OCI-LY1 (cell line): ENCODE results near the gene HDAC9.

ENCODE experiments used
- H2AFZ ChIP-seq: fragments of 200-600 bp; sonication (generic), shearing (Covaris generic); 2 replicates; pipeline ENCODE4 v1.6.0; 2014; ENCODE audit warnings: antibody characterized with exemption, mild to moderate bottlenecking, low read length
- H3F3A ChIP-seq: fragments of 200-600 bp; sonication (generic), shearing (Covaris generic); 2 replicates; pipeline ENCODE4 v1.6.0; 2014; ENCODE audit warnings: mild to moderate bottlenecking, antibody characterized with exemption, low read length, moderate library complexity; ENCODE audit not compliant: insufficient read depth
- H3K27ac ChIP-seq: fragments of 200-600 bp; sonication (generic); 2 replicates; pipeline ENCODE4 v1.5.1; 2014; ENCODE audit warnings: low read length, mixed run types, mild to moderate bottlenecking, low read depth; ENCODE audit not compliant: poor library complexity, severe bottlenecking
- H3K27me3 ChIP-seq: fragments of 200-600 bp; sonication (generic); 2 replicates; pipeline ENCODE4 v1.6.0; 2014; ENCODE audit warnings: antibody characterized with exemption, mild to moderate bottlenecking, low read length, moderate library complexity; ENCODE audit not compliant: insufficient read depth
- H3K36me3 ChIP-seq: fragments of 200-600 bp; sonication (generic); 2 replicates; pipeline ENCODE4 v1.6.1; 2014; ENCODE audit warnings: mild to moderate bottlenecking, antibody characterized with exemption, low read length, moderate library complexity, mixed read lengths; ENCODE audit not compliant: insufficient read depth
- H3K4me1 ChIP-seq: fragments of 200-600 bp; sonication (generic); 2 replicates; pipeline ENCODE4 v1.5.1; 2014; ENCODE audit warnings: mild to moderate bottlenecking, low read length, moderate library complexity; ENCODE audit not compliant: insufficient read depth, severe bottlenecking
- H3K4me2 ChIP-seq: fragments of 200-600 bp; sonication (generic), shearing (Covaris generic); 2 replicates; pipeline ENCODE4 v1.6.1; 2014; ENCODE audit warnings: low read length
- H3K4me3 ChIP-seq: fragments of 200-600 bp; sonication (generic); 2 replicates; pipeline ENCODE4 v1.5.1; 2014; ENCODE audit warnings: low read length, low read depth, mild to moderate bottlenecking, mixed read lengths; ENCODE audit not compliant: poor library complexity, severe bottlenecking
- H3K79me2 ChIP-seq: fragments of 200-600 bp; shearing (Covaris generic); 2 replicates; pipeline ENCODE4 v1.6.1; 2016; ENCODE audit warnings: mixed run types, low read length, mixed read lengths; ENCODE audit not compliant: insufficient read depth
- H3K9ac ChIP-seq: fragments of 200-600 bp; sonication (generic), shearing (Covaris generic); 2 replicates; pipeline ENCODE4 v1.6.1; 2014; ENCODE audit warnings: mild to moderate bottlenecking, low read length, mixed read lengths
- H3K9me2 ChIP-seq: fragments of 200-600 bp; sonication (generic), shearing (Covaris generic); 2 replicates; pipeline ENCODE4 v1.6.1; 2014; ENCODE audit warnings: low read depth, mild to moderate bottlenecking, low read length, mixed read lengths
- H3K9me3 ChIP-seq: fragments of 200-600 bp; shearing (Covaris generic); 2 replicates; pipeline ENCODE4 v1.6.1; 2014; ENCODE audit warnings: low read length, mixed read lengths
- H4K20me1 ChIP-seq: fragments of 200-600 bp; sonication (generic), shearing (Covaris generic); 2 replicates; pipeline ENCODE4 v1.6.0; 2016; ENCODE audit warnings: mild to moderate bottlenecking, low read length; ENCODE audit not compliant: insufficient read depth
- CTCF ChIP-seq: fragments of 200-600 bp; sonication (generic), shearing (Covaris generic); IDR thresholded peaks from 2 replicates; pipeline ENCODE4 v1.5.1; 2017; ENCODE audit warnings: mild to moderate bottlenecking, antibody characterized with exemption, low read length, moderate library complexity, mixed read lengths
- EZH2 ChIP-seq: fragments of 200-600 bp; sonication (generic), shearing (Covaris generic); IDR thresholded peaks from 2 replicates; pipeline ENCODE4 v1.8.0; 2017; ENCODE audit warnings: borderline replicate concordance, mixed run types, mild to moderate bottlenecking, antibody characterized with exemption, low read length, moderate library complexity, mixed read lengths

The HDAC9 gene

GRCh38 chr7:18874880-18875279 is 379.3 kb downstream of the HDAC9 start:
- no peaks in the 10 kb centered on the region for H4K20me1 ChIP-seq
- H3K79me2 ChIP-seq: no peaks in the 10 kb centered on the region
- H3K9me3 ChIP-seq: no peaks in the 10 kb centered on the region
- no peak overlapping the region for H3K9ac ChIP-seq
- H3K9me2 ChIP-seq: no peaks in the 10 kb centered on the region
- H3K36me3 ChIP-seq: no peaks in the 10 kb centered on the region
- no peak overlapping the region for H2AFZ ChIP-seq
- H3F3A ChIP-seq: no peaks in the 10 kb centered on the region
- H3K4me2 ChIP-seq: no peak overlapping the region
- H3K27me3 ChIP-seq: no peaks in the 10 kb centered on the region
- TF ChIP-seq CTCF: no peak
- no peak for TF ChIP-seq EZH2
- H3K4me1 ChIP-seq: no peaks in the 10 kb centered on the region
- no peak overlapping the region for H3K4me3 ChIP-seq
- no peak overlapping the region for H3K27ac ChIP-seq

DNA sequence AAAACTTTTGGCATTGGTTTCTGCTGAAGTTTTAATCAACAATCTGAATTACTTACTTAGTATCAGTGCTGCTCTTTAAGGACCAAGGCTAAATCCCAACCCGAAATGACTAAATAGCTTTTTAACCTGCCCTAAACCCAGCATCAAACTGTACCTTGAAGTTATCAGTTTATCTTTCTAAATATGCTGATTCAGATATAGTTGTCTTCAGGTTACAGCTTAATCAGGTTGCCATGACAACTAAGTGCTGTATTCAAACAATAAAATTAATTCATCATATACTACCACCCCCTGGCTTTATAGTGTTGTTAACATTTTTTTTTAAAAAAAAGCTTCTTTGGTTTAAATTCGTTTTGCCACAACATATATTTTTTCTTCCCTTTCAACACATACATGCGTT is 382.3 kb downstream of the HDAC9 start:
- Histone ChIP-seq H4K20me1 (no peaks in the 10 kb centered on the region), H3K9ac (no peak overlapping the region), H3K9me2 (no peaks in the 10 kb centered on the region), H3K27ac (no peak overlapping the region), H3F3A (no peaks in the 10 kb centered on the region), H3K79me2 (no peaks in the 10 kb centered on the region), H3K36me3 (no peaks in the 10 kb centered on the region), H3K4me2 (no peak overlapping the region), H3K9me3 (no peaks in the 10 kb centered on the region), H3K4me1 (no peaks in the 10 kb centered on the region), H2AFZ (no peak overlapping the region), H3K27me3 (no peaks in the 10 kb centered on the region), H3K4me3 (no peak overlapping the region)
- TF ChIP-seq EZH2 (no peak), CTCF (no peak)

DNA sequence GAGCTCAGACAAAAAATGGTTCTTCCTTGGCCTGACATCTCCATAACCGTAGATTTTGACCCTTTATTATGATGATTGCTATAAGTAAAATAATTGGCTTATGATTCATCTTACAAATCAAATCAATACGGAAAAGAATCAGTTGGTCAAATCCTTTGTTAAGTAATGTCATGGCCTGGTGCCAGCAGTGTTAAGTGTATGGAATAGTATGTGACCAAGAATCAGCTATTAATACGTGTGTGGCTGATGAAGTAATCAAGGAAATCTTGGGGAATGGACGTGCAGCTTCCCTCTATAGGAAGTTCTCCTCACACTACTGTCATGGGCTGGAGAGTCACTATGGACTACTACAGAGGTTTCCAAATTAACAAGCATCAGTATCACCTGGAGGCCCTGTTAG is 391.3 kb downstream of the HDAC9 start:
- Histone ChIP-seq H3K27ac (no peak overlapping the region), H3K27me3 (no peaks in the 10 kb centered on the region), H4K20me1 (no peaks in the 10 kb centered on the region), H3K79me2 (no peaks in the 10 kb centered on the region), H3K4me3 (no peak overlapping the region), H3K9ac (no peak overlapping the region), H3K4me2 (no peak overlapping the region), H3K9me2 (no peaks in the 10 kb centered on the region), H3F3A (no peaks in the 10 kb centered on the region), H3K36me3 (no peaks in the 10 kb centered on the region), H3K4me1 (no peaks in the 10 kb centered on the region), H3K9me3 (no peaks in the 10 kb centered on the region), H2AFZ (no peak overlapping the region)
- TF ChIP-seq CTCF (no peak), EZH2 (no peak)
